HUES64 (cell line): ENCODE measurements around the gene TTC22.

Experiments
- H3K27ac ChIP-seq: 2 replicates; pipeline ENCODE4 v1.7.0; 2013; ENCODE audit warnings: low read depth, low read length, inconsistent platforms
- H3K27me3 ChIP-seq: 2 replicates; pipeline ENCODE4 v1.6.1; 2013; ENCODE audit warnings: mild to moderate bottlenecking, low read length; ENCODE audit not compliant: insufficient read depth
- H3K36me3 ChIP-seq: 2 replicates; pipeline ENCODE4 v1.6.1; 2013; ENCODE audit warnings: mild to moderate bottlenecking, low read length; ENCODE audit not compliant: insufficient read depth
- H3K4me1 ChIP-seq: 2 replicates; pipeline ENCODE4 v1.6.1; 2013; ENCODE audit warnings: mild to moderate bottlenecking, low read length, moderate library complexity; ENCODE audit not compliant: insufficient read depth
- H3K4me3 ChIP-seq: 2 replicates; pipeline ENCODE4 v1.5.1; 2013; ENCODE audit warnings: mild to moderate bottlenecking, low read length, moderate library complexity
- H3K9ac ChIP-seq: 2 replicates; pipeline ENCODE4 v1.6.1; 2013; ENCODE audit warnings: mild to moderate bottlenecking, low read depth, low read length
- H3K9me3 ChIP-seq: 2 replicates; pipeline ENCODE4 v1.6.1; 2013; ENCODE audit warnings: low read depth, low read length; ENCODE audit not compliant: insufficient read depth
- WGBS: fragments of 150-250, 120-280 bp; methylation state at CpG from one replicate; pipeline ENCODE4 v1.1.7; 2013; ENCODE audit warnings: missing lambda C conversion rate; 5-methylcytosine and 5-hydroxymethylcytosine counted together

The TTC22 gene

DNA sequence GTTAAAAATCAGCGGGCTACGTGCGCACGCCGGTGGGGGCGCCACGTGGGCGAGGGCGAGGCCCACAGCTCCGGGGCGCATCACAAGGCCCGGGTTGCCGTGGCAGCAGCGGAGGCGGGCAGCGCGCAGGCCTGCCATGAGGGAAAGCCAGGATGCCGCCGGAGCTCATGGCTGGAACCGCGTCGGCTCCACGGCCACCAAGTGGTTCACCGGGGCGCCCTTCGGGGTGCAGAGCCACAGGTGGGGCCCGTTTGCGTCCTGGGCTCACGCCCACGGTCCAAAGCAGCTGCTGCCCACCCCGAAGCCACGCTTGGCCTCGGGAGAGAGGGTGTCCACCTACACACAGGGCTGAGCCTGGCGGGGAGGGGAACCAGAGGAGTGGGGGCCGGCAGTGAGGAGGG, 4.9 kb upstream of the TTC22 start:
- 95% methylated on average over 35 of the region's 35 CpGs for WGBS
- Histone ChIP-seq H3K9me3 (no peaks in the 10 kb centered on the region), H3K4me1 (no peaks in the 10 kb centered on the region; the same call in 1 of the 2 replicates), H3K27ac (no peak overlapping the region), H3K4me3 (no peak overlapping the region), H3K9ac (no peak overlapping the region), H3K36me3 (no peaks in the 10 kb centered on the region), H3K27me3 (peaks cover 11% of the 10 kb centered on the region)

DNA sequence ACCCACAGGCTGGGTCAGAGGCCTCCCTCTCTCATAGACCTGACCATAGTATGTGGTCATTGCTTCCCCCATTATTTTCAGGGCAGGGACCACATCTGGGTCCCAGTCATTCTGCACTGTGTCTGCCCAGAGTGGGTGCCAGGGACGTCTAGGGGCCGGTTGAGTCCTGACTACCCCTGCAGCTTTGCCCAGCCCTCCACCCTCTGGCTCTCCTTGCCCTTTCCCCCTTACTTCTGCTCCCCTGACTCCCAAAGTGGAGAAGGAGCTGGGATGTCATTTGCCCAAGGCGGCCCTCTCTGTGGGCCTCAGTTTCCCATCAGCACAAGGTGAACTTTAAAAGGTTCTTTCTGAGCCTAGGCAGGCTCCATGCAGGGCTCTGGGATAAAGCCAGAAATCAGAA, 4.3 kb upstream of the TTC22 start:
- Histone ChIP-seq H3K4me3 (no peak overlapping the region), H3K9me3 (no peaks in the 10 kb centered on the region), H3K9ac (no peak overlapping the region), H3K27me3 (peaks cover 16% of the 10 kb centered on the region), H3K36me3 (no peaks in the 10 kb centered on the region), H3K4me1 (no peaks in the 10 kb centered on the region; the same call in 1 of the 2 replicates), H3K27ac (no peak overlapping the region)
- WGBS: 92% methylated on average over 3 of the region's 3 CpGs

GRCh38 chr1:54804471-54805132, 3.5 kb upstream of the TTC22 start:
- H3K9ac ChIP-seq: no peak overlapping the region
- 88% methylated on average over 6 of the region's 6 CpGs for WGBS
- H3K36me3 ChIP-seq: no peaks in the 10 kb centered on the region
- peaks cover 24% of the 10 kb centered on the region for H3K27me3 ChIP-seq
- no peak overlapping the region for H3K4me3 ChIP-seq
- no peak overlapping the region for H3K27ac ChIP-seq
- no peaks in the 10 kb centered on the region for H3K9me3 ChIP-seq
- H3K4me1 ChIP-seq: no peaks in the 10 kb centered on the region; the same call in 1 of the 2 replicates

- H3K36me3 ChIP-seq: no peaks in the 10 kb centered on the region
- H3K27ac ChIP-seq: no peak overlapping the region
- H3K9ac ChIP-seq: no peak overlapping the region
- H3K4me1 ChIP-seq: no peaks in the 10 kb centered on the region; the same call in 1 of the 2 replicates
- H3K9me3 ChIP-seq: no peaks in the 10 kb centered on the region
- peaks cover 24% of the 10 kb centered on the region for H3K27me3 ChIP-seq
- WGBS: 81% methylated on average over 4 of the region's 4 CpGs
- no peak overlapping the region for H3K4me3 ChIP-seq
These were observed 2.8 kb upstream of the TTC22 start for GRCh38 chr1:54803761-54804470.

- peaks cover 24% of the 10 kb centered on the region for H3K27me3 ChIP-seq
- 90% methylated on average over 39 of the region's 39 CpGs for WGBS
- no peak overlapping the region for H3K9ac ChIP-seq
- peak overlapping the region; percentile 44; the same call in 1 of the 2 replicates for H3K4me3 ChIP-seq
- H3K4me1 ChIP-seq: peaks cover 5% of the 10 kb centered on the region; the same call in 1 of the 2 replicates
- H3K9me3 ChIP-seq: no peaks in the 10 kb centered on the region
- no peaks in the 10 kb centered on the region for H3K36me3 ChIP-seq
- H3K27ac ChIP-seq: no peak overlapping the region
These were observed 853 bp downstream of the TTC22 start for GRCh38 chr1:54800041-54800898.

- Histone ChIP-seq H3K4me3 (no peak overlapping the region), H3K27me3 (peaks cover 24% of the 10 kb centered on the region), H3K9me3 (no peaks in the 10 kb centered on the region), H3K9ac (no peak overlapping the region), H3K36me3 (no peaks in the 10 kb centered on the region), H3K27ac (no peak overlapping the region), H3K4me1 (peaks cover 13% of the 10 kb centered on the region)
- 86% methylated on average over 6 of the region's 6 CpGs for WGBS
These were observed 2.1 kb downstream of the TTC22 start for GRCh38 chr1:54798769-54799641.

DNA sequence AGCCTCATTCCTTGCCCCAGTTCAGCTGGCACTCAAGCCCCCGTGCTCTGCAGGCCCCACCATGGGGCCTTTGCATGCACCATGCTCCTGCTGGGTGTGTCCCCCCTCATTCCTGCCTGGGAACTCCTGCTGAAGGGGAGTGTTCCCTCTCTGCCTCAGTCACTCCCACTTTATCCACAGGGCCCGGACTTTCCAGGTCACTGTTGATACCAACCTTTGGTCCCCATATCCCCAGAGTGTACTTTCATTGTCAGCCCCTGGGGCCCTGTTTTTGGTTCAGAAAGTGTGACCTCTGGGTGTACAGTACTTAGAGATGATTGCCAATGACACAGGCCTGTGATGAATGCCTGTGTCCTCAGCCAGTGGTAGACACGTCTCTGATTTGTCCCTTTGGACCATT, 2.9 kb downstream of the TTC22 start:
- Histone ChIP-seq H3K4me1 (peaks cover 18% of the 10 kb centered on the region), H3K27me3 (peaks cover 24% of the 10 kb centered on the region), H3K9me3 (no peaks in the 10 kb centered on the region), H3K27ac (no peak overlapping the region), H3K36me3 (no peaks in the 10 kb centered on the region), H3K9ac (no peak overlapping the region), H3K4me3 (no peak overlapping the region)
- 85% methylated on average over 3 of the region's 3 CpGs for WGBS

DNA sequence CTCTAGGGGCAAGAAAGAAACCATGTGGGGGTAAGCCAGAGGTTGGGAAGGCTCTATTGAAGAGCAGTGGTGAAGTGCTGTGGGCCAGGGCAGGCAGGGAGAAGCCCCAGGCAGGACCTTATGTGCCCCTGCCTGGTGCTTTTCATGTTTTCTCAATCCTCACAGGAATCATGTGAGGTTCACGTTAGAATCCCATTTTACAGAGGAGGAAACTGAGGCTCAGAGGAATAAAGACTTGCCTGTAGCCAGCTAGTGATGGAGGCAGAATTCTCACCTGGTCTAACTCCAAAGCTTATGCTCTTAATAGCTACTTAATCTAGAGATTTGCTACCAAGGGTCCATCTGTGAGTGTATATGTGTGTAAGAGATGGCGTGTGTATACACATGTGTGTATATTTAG, 4.2 kb downstream of the TTC22 start:
- no peaks in the 10 kb centered on the region for H3K9me3 ChIP-seq
- 87% methylated on average over 2 of the region's 2 CpGs for WGBS
- H3K27me3 ChIP-seq: peaks cover 22% of the 10 kb centered on the region
- no peak overlapping the region for H3K4me3 ChIP-seq
- H3K36me3 ChIP-seq: no peaks in the 10 kb centered on the region
- no peak overlapping the region for H3K27ac ChIP-seq
- no peak overlapping the region for H3K9ac ChIP-seq
- peaks cover 18% of the 10 kb centered on the region for H3K4me1 ChIP-seq

DNA sequence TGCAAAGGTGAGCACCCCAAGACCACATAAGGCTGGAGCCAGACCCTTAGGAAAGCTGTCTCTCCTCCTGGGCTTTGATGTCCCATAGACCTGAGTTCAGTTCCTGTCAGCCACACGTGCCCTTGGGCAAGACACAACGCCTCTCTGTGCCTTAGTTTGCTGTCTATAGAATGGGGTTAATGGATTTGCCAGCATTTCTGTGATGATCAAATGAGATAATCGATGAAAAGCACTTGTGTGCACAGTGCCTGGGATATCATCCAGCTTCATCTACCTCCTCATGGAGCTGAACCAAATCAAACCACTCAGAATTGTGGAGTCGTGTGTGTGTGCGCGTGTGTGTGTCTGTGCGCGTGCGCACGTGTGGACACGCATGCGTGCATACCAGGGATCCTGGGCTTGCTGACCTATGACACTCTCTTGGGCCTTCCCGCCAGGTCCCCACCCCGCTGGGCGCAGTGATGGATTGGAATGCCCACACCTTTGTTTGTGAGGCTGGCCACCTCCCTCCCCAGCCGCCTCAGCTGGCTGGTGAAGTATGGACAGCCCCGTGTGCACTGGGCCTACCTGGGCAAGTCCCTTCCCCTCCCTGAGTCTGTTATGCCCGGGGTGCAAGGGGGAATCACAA, 5.2 kb downstream of the TTC22 start:
- Histone ChIP-seq H3K36me3 (no peaks in the 10 kb centered on the region), H3K27ac (no peak overlapping the region), H3K9ac (no peak overlapping the region), H3K27me3 (peaks cover 13% of the 10 kb centered on the region), H3K4me1 (peaks cover 18% of the 10 kb centered on the region), H3K9me3 (no peaks in the 10 kb centered on the region), H3K4me3 (no peak overlapping the region)
- 93% methylated on average over 18 of the region's 18 CpGs for WGBS

- Histone ChIP-seq H3K4me1 (peaks cover 18% of the 10 kb centered on the region), H3K27me3 (peaks cover 7% of the 10 kb centered on the region), H3K9ac (no peak overlapping the region), H3K36me3 (no peaks in the 10 kb centered on the region), H3K27ac (no peak overlapping the region), H3K9me3 (no peaks in the 10 kb centered on the region), H3K4me3 (no peak overlapping the region)
- 48% methylated on average over 4 of the region's 4 CpGs for WGBS
These were observed 5.8 kb downstream of the TTC22 start for GRCh38 chr1:54795356-54795665.
